Activated naive CD4-positive, alpha-beta T cell treated with anti-CD3 and anti-CD28 coated beads, Interleukin-2, amount 50 U/mL, for 16 hours (primary cell): ENCODE measurements around the gene PTPRN2.
"Not testable (repeated sequence)": the region's sequence is repeated elsewhere in the genome, so short reads cannot be mapped to it uniquely, and the experiment has no call there.

Experiments used
- DNase-seq: peaks from one replicate; pipeline ENCODE4 v3.0.0-alpha.2; 2020

The PTPRN2 gene

DNA sequence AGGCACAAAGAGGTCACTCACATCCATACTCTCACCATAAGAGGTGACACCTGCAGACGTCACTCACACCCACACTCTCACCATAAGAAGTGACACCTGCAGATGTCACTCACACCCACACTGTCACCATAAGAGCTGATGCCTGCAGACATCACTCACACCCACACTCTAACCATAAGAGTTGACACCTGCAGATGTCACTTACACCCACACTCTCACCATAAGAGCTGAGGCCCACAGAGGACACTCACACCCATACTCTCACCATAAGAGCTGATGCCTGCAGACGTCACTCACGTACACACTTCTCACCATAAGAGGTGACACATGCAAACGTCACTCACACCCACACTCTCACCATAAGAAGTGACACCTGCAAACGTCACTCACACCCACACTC, 255.1 kb downstream of the PTPRN2 start:
- DNase-seq, result not testable (repeated sequence)

- DNase-seq, result not testable (repeated sequence)
Measured at GRCh38 chr7:158331826-158332450, 255.7 kb downstream of the PTPRN2 start.

- no peak for DNase-seq
Measured at GRCh38 chr7:158329686-158330085, 257.9 kb downstream of the PTPRN2 start.

GRCh38 chr7:158329014-158329610, 258.5 kb downstream of the PTPRN2 start:
- no peak for DNase-seq

- no peak for DNase-seq
Measured at GRCh38 chr7:158328376-158329013, 259.1 kb downstream of the PTPRN2 start.

DNA sequence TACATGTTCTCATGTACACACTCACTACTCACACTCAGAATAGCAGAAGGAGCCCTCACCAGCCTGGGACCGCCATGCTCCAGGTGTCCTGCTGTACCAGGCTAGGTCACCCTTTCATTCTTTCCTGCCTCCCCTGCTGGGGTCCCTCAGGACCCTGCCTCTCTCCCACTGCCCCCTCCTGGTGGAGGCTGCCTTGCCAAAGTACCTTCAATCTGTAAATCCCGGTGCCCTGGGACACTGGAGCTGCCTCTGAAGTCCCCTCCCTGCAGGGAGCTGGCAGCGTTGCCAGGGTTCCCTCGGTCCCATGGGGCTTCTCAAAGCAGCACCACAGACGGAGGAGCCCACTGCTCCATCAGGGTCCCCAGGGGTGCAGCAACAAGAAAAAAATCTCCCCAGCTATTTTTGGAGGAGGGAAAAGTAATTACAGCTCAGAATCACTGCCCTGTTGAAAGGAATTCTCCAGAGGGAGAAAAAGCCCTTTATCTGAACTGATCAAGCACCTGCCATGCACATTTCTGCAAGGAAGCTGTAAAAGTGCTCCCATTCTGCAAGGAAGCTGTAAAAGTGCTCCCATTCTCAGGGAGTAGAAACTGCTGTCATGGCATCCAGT, 259.9 kb downstream of the PTPRN2 start:
- no peak for DNase-seq

- no peak for DNase-seq
Measured at GRCh38 chr7:158327012-158327411, 260.6 kb downstream of the PTPRN2 start.

DNA sequence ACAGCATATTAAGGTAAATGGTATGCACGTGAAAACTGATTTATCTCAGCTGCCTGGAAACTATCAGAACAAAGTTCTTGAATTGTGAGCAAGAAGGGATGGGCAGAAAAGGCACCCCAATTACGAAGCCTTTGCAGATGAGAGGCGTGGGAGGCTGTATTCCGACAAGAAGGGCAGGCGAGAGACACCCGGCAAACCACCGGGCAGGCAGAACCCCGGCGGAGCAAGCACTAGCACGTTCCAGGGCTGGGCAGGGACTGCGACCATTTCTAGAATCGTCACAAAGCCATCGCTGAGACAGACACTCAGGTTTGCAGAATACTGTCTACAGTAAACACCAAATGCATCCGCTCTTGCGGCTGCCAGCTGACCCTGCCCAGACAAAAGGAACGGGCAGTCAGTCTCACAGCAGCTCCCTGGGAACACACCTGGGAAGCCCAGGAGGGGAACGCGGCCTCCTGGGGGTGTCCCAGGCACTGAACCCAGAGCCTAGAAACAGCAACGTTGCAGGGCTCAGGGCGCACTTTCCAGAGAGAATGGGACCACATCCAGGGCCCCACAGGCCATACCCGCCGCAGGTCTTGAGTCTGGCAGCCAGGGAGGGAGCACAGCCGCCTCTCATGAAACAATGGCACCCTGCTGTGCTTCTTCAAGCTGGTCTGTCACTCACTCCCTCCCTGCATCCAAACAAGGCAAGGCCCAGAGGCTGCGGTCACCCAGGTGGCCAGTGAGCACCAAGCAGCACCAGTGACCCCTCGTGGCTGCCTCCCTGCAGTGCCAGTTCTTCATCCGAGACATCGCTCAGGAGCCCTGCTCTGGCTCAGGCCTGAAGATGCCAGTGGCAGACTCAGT, 261.9 kb downstream of the PTPRN2 start:
- DNase-seq, result no peak

GRCh38 chr7:158324397-158325360, 262.9 kb downstream of the PTPRN2 start:
- DNase-seq, result no peak

GRCh38 chr7:158323741-158324396, 263.8 kb downstream of the PTPRN2 start:
- DNase-seq, result no peak

- DNase-seq, result no peak
Measured at GRCh38 chr7:158322616-158323530, 264.8 kb downstream of the PTPRN2 start.

DNA sequence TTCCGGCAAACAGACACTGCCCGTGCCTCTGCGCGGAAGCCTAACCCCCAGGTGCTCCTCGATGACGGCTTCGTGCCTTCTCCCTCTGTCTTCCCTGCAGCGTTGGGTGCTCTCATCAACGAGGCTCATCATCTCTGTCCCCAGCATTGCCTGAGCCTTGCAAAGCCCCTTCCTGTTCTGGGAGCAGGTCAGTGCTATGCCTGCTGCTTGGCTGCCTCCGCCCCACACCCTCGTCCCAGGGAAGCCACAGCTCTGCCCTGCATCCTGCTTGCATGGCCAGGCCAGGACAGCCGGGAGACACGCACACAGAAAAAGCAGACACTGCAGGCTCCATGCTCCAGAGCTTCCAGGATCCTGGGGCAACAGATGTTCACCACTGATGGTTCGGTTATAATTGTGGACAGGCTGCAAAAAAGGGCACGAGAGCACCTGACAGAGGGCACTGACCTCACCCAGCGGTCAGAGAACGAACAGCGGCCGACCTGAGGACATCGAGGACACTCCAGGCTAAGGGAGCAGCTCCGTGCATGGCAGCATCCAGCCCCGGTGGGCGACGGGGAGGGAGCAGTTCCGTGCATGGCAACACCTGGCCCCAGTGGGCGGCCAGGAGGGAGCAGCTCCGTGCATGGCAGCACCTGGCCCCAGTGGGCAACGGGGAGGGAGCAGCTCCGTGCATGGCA, 265.5 kb downstream of the PTPRN2 start:
- no peak for DNase-seq

GRCh38 chr7:158321056-158321700, 266.4 kb downstream of the PTPRN2 start:
- DNase-seq, result no peak

- DNase-seq, result no peak
Measured at GRCh38 chr7:158320328-158320727, 267.3 kb downstream of the PTPRN2 start.

- no peak for DNase-seq
Measured at GRCh38 chr7:158318511-158318913, 269.1 kb downstream of the PTPRN2 start.

DNA sequence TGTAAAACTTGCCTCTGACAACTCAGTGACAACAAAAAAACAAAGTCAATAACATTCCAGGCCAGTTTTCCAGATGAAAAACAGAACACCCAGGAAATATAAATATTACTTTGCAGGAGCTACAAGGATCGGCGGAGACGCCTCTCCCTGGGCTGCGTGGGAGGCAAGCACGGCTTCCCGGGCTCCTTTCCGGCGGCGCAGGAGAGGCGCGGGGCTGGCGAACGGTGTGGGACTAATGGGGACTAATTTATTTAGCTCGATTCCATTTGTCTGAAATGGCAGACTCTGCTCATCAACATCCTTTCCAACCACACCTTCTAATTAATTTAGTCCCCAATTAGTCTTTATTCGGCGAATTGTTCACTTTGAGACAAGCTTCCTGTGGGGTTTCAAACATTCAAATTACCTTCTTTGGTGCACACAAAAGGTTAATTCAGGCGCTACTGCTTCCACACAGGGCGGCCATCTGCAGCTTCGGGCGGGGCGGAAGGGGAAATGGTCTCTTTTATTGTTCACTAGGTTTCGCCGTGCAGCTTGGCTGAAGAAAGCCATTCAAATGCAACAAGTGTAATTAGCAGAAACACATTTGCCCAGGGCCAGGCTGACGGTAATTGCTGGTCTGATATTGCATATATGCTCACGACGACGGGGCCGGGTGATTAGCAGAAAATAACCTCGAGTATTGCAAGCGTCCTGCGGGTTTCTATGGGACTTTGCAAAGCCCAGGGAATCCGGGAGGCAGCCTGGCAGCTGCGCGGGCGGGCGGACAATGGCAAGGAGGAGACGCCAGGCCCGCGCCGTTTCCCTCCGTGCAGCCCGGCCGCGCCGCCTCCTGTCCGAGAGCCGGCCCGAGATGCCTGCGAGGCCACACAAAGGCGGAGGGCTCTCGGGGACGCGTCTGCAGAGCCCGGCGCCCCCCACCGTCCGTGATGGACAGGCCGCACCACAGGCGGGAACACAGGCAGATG, 270.1 kb downstream of the PTPRN2 start:
- DNase-seq, result no peak

DNA sequence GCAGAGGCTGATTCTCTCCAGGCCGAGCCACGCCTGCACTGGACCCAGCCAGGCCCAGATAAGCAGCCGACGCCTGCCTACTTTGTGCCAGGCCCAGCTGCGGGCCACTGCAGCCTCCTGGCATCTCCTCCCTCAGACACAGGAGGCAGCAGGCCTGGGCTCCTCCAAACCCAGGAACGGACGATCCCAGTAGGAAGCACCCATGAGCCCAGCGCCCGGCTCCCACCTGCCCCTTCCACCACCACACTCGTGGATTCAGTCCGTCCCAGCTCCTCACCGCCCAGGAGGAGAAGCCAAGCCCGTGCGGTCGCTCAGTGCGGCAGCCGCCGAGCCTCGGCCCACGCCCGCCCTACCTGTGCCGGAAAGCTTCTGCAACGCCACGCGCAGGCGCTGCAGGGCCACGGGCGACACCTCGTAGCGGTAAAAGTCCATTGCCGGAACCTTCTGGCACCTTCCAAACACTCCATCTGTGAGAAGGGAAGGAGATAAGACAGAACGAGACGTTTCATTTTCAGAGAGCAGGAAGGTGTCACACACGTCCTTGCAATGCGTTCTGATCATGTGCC, 271.1 kb downstream of the PTPRN2 start:
- DNase-seq, result no peak
